GM23248 (cell line): ENCODE results near the gene PI4KB. TPM values are rescaled to one million over a fixed set of nuclear protein-coding genes. Genes with fewer than 3 reads are reported as not detected.

Source experiments
- DNase-seq: peaks from one replicate; pipeline ENCODE4 v3.0.0-alpha.2; 2015
- H2AFZ ChIP-seq: fragments of 200-600 bp; sonication (generic); 2 replicates; pipeline ENCODE4 v1.6.1; 2016; ENCODE audit warnings: antibody characterized with exemption
- H3F3A ChIP-seq: fragments of 200-600 bp; sonication (generic); 2 replicates; pipeline ENCODE4 v1.6.1; 2016; ENCODE audit warnings: mild to moderate bottlenecking, antibody characterized with exemption, mixed run types; ENCODE audit not compliant: insufficient read depth
- H3K27ac ChIP-seq: fragments of 200-600 bp; sonication (generic); 2 replicates; pipeline ENCODE4 v1.5.1; 2016; ENCODE audit warnings: mild to moderate bottlenecking
- H3K27me3 ChIP-seq: fragments of 200-600 bp; sonication (generic); replicated peaks from 2 replicates; pipeline ENCODE4 v1.6.1; 2016; ENCODE audit warnings: mild to moderate bottlenecking; ENCODE audit not compliant: insufficient read depth
- H3K36me3 ChIP-seq: fragments of 200-600 bp; sonication (generic); 2 replicates; pipeline ENCODE4 v1.6.1; 2016; ENCODE audit warnings: low read depth, mild to moderate bottlenecking
- H3K4me1 ChIP-seq: fragments of 200-600 bp; sonication (generic); 2 replicates; pipeline ENCODE4 v1.6.1; 2016; ENCODE audit warnings: mild to moderate bottlenecking; ENCODE audit not compliant: insufficient read depth
- H3K4me2 ChIP-seq: fragments of 200-600 bp; sonication (generic); one replicate; pipeline ENCODE4 v1.6.1; 2016; ENCODE audit warnings: mild to moderate bottlenecking; ENCODE audit not compliant: unreplicated experiment
- H3K4me3 ChIP-seq: fragments of 200-600 bp; sonication (generic); 2 replicates; pipeline ENCODE4 v1.5.1; 2016; ENCODE audit warnings: mild to moderate bottlenecking
- H3K79me2 ChIP-seq: fragments of 200-600 bp; sonication (generic); 2 replicates; pipeline ENCODE4 v1.6.1; 2016; ENCODE audit warnings: mild to moderate bottlenecking; ENCODE audit not compliant: insufficient read depth
- H3K9ac ChIP-seq: fragments of 200-600 bp; sonication (generic); 2 replicates; pipeline ENCODE4 v1.6.1; 2016; ENCODE audit warnings: mild to moderate bottlenecking
- H3K9me2 ChIP-seq: fragments of 200-600 bp; sonication (generic); 2 replicates; pipeline ENCODE4 v1.6.1; 2016; ENCODE audit warnings: mixed run types, mild to moderate bottlenecking, moderate library complexity; ENCODE audit not compliant: insufficient read depth
- H3K9me3 ChIP-seq: fragments of 200-600 bp; sonication (generic); one replicate; pipeline ENCODE4 v1.6.1; 2017; ENCODE audit warnings: low read depth
- H4K20me1 ChIP-seq: fragments of 200-600 bp; sonication (generic); 2 replicates; pipeline ENCODE4 v1.6.0; 2016; ENCODE audit not compliant: insufficient read depth
- EZH2 ChIP-seq: fragments of 200-600 bp; sonication (generic); IDR thresholded peaks from 2 replicates; pipeline ENCODE4 v1.6.1; 2018; ENCODE audit warnings: antibody characterized with exemption, mild to moderate bottlenecking; ENCODE audit not compliant: insufficient read depth, poor library complexity, severe bottlenecking
- EZH2phosphoT487 ChIP-seq: fragments of 200-600 bp; sonication (generic); IDR thresholded peaks from 2 replicates; pipeline ENCODE4 v1.6.1; 2018; ENCODE audit warnings: antibody characterized with exemption, moderate library complexity, mild to moderate bottlenecking, low read depth; ENCODE audit not compliant: insufficient read depth
- WGBS, 2 experiments: methylation state at CpG; one replicate each; pipeline ENCODE4 v1.1.6; 2015 to 2017; ENCODE audit warnings: low lambda C conversion rate in 2 of 2, low coverage in 1 of 2; ENCODE audit errors: missing lambda C conversion rate in 2 of 2; 5-methylcytosine and 5-hydroxymethylcytosine counted together
- in situ Hi-C: fragments of 300-500 bp; cut with MboI; formaldehyde crosslinking; loops from 2 replicates; pipeline ENCODE4 v1.15.0; 2020
- polyA plus RNA-seq: library from polyadenylated mRNA; unstranded; fragments of >200 nt; fragmentation: Nextera tagmentation; extraction: Ambion mirVana; gene quantifications from 2 replicates; pipeline ENCODE4 v1.2.1, GENCODE V29; 2016
- total RNA-seq: library from RNA; depleted of rRNA; stranded (reverse); fragments of >200 nt; shearing (Covaris generic); gene quantifications from 2 replicates; pipeline ENCODE4 v1.2.3, GENCODE V29; 2014

The PI4KB gene
- total and polyA plus RNA-seq, 2 experiments from 2014 or later = 47.5 to 51.7 TPM

DNA sequence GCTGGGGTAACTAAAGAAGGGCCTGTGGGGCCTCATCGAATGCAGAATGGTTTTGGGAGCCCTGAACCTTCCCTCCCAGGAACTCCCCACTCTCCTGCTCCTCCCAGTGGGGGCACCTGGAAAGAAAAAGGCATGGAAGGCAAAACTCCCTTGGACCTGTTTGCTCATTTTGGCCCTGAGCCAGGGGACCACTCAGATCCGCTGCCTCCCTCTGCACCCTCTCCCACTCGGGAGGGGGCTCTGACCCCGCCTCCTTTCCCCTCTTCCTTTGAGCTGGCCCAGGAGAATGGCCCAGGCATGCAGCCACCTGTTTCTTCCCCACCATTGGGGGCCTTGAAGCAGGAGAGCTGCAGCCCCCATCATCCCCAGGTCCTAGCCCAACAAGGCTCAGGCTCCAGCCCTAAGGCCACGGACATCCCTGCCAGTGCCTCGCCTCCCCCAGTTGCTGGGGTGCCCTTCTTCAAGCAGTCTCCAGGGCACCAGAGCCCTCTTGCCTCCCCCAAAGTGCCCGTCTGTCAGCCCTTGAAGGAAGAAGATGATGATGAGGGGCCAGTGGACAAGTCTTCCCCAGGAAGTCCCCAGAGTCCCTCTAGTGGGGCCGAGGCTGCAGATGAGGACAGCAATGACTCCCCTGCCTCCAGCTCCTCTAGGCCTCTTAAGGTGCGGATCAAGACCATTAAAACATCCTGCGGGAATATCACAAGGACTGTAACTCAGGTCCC lies 40.4 kb downstream of the PI4KB start:
- Histone ChIP-seq H3K79me2 (peaks cover 28% of the 10 kb centered on the region), H3K4me1 (peaks cover 4% of the 10 kb centered on the region), H3K9me3 (no peaks in the 10 kb centered on the region), H3K9me2 (no peaks in the 10 kb centered on the region), H2AFZ (no peak overlapping the region), H3F3A (0 out of 2 replicates have a peak, but pooled peaks cover 5% of the 10 kb centered on the region), H3K27ac (no peak overlapping the region), H3K4me2 (no peak overlapping the region), H3K27me3 (no peaks in the 10 kb centered on the region), H4K20me1 (no peaks in the 10 kb centered on the region), H3K9ac (no peak overlapping the region), H3K4me3 (no peak overlapping the region), H3K36me3 (peaks cover 5% of the 10 kb centered on the region; the same call in 1 of the 2 replicates)
- TF ChIP-seq EZH2phosphoT487 = no peak
- TF ChIP-seq EZH2 = no peak
- in situ Hi-C loops = no loop called here
- no peak for DNase-seq
- WGBS, 2 experiments = 83 to 84% methylated on average over 9 to 10 of the region's 10 CpGs

DNA sequence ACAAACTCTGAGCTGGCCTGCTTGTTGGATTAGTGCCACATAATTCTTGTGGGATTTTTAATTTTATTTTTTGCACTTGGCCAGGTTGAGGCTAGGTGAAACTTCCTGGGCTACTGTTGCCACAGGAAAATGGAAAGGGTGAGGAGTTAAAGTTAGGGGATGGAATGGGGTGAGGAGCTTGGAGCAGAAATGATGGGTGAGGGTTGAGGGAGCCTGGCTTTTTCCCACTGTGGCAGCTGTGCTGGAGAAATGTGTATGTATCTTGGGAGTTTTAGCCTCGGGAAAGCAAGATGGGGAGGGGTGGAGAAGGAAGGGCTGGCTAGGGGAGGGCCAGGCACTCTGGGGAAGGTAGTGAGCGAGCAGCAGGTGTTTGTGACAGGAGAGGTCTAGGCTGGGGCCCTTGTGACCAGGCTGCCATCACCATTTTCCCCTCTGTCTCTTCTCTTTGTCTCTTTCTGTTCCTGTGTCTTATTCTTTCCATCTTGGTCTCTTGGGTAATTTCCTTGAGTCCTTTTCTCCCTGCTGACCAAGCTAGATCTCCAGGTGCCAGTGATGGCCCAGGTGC lies 43.1 kb downstream of the PI4KB start:
- H3K27me3 ChIP-seq = no peaks in the 10 kb centered on the region
- 48 to 71% methylated on average over 2 of the region's 2 CpGs for WGBS, 2 experiments
- TF ChIP-seq EZH2phosphoT487 (no peak), EZH2 (no peak)
- peak overlapping the region; percentile 98 for H3K4me2 ChIP-seq
- in situ Hi-C loops = no loop called here
- H3F3A ChIP-seq = peaks cover 5% of the 10 kb centered on the region; the same call in 1 of the 2 replicates
- H3K9me3 ChIP-seq = no peaks in the 10 kb centered on the region
- H4K20me1 ChIP-seq = no peaks in the 10 kb centered on the region
- H3K9ac ChIP-seq = peak overlapping the region; percentile 93
- peaks cover 28% of the 10 kb centered on the region for H3K79me2 ChIP-seq
- no peak for DNase-seq
- peak overlapping the region; percentile 87 for H3K4me3 ChIP-seq
- no peak overlapping the region for H2AFZ ChIP-seq
- H3K4me1 ChIP-seq = peaks cover 4% of the 10 kb centered on the region
- H3K27ac ChIP-seq = no peak overlapping the region
- H3K9me2 ChIP-seq = no peaks in the 10 kb centered on the region
- peaks cover 5% of the 10 kb centered on the region; the same call in 1 of the 2 replicates for H3K36me3 ChIP-seq

GRCh38 chr1:151282883-151283725 lies 44.1 kb downstream of the PI4KB start:
- 9 to 18% methylated on average over 27 to 44 of the region's 44 CpGs for WGBS, 2 experiments
- Histone ChIP-seq H3K9ac (peak overlapping the region; percentile 93), H4K20me1 (no peaks in the 10 kb centered on the region), H3K4me3 (peak overlapping the region; percentile 87), H3K9me3 (no peaks in the 10 kb centered on the region), H3K4me1 (peaks cover 4% of the 10 kb centered on the region), H2AFZ (peak overlapping the region; percentile 60), H3K79me2 (peaks cover 28% of the 10 kb centered on the region), H3K9me2 (no peaks in the 10 kb centered on the region), H3F3A (peaks cover 5% of the 10 kb centered on the region; the same call in 1 of the 2 replicates), H3K4me2 (peak overlapping the region; percentile 98), H3K36me3 (no peaks in the 10 kb centered on the region; the same call in 1 of the 2 replicates), H3K27me3 (no peaks in the 10 kb centered on the region), H3K27ac (peak overlapping the region; percentile 99)
- peak; percentile 49 for DNase-seq
- TF ChIP-seq EZH2phosphoT487 (no peak), EZH2 (no peak)
- in situ Hi-C loops = no loop called here
